ENCODE measurements around the gene TGFBR1.
"Not testable (repeated sequence)": the region's sequence is repeated elsewhere in the genome, so short reads cannot be mapped to it uniquely, and the experiment has no call there.

TGFBR1 gene

GRCh38 chr9:99192786-99193465 is 88.0 kb downstream of the TGFBR1 start:
- no peak for DNase-seq

- DNase-seq, result no peak
These were observed 88.5 kb downstream of the TGFBR1 start for GRCh38 chr9:99193466-99193821.

- DNase-seq, result not testable (repeated sequence)
These were observed 91.6 kb downstream of the TGFBR1 start for GRCh38 chr9:99196484-99196883.

- no peak for DNase-seq
These were observed 92.3 kb downstream of the TGFBR1 start for GRCh38 chr9:99197124-99197630.

- DNase-seq, result no peak
These were observed 93.1 kb downstream of the TGFBR1 start for GRCh38 chr9:99197987-99198386.

- no peak for DNase-seq
These were observed 95.1 kb downstream of the TGFBR1 start for GRCh38 chr9:99199938-99200539.

- DNase-seq, result no peak
These were observed 96.7 kb downstream of the TGFBR1 start for GRCh38 chr9:99201603-99202002.
